Right lobe of liver (tissue), 4 donors: ENCODE results near the gene SYNRG.

Source experiments
- POLR2A ChIP-seq: fragments of 450-650 bp; IDR thresholded peaks from one replicate; pipeline ENCODE4 v1.6.1; 2017; ENCODE audit warnings: antibody characterized with exemption, mild to moderate bottlenecking
- TF ChIP-seq, protein P1 (sequence below), 4 donors: fragments of 200-600 bp in 3 of 4; fragments of 450-650 bp in 1 of 4; IDR thresholded peaks; one replicate each; pipeline versions ENCODE4 v1.5.1 to v1.8.0; 2016 to 2022; ENCODE audit warnings: antibody characterized with exemption in 4 of 4, mild to moderate bottlenecking in 2 of 4
- donor health status: DM: no; HTN: no; CAD: no.
- donor health status: DM: no; HTN: no; CAD: no.
- donor health status: DM: no; HTN: yes; CAD: no.

DNA sequence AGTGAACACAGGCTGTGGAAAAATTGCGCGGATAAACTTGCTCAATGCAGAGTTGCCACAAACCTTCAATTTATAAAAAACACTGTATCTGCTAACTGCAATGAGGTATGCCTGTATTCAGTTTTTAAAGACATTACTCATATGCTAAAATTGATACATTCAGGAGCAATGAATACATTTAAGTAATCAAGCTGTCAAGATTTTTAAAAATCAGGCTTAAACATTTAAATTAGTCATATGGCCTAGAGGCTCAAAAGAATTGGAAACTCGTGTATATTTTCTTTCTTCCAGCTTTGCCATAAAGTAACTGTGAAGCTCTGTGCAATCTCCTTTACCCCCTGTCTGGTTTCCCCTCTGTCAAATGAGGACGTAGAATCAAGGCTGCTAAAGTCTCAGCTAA lies 4.1 kb downstream of the SYNRG start:
- TF ChIP-seq, protein P1, sequence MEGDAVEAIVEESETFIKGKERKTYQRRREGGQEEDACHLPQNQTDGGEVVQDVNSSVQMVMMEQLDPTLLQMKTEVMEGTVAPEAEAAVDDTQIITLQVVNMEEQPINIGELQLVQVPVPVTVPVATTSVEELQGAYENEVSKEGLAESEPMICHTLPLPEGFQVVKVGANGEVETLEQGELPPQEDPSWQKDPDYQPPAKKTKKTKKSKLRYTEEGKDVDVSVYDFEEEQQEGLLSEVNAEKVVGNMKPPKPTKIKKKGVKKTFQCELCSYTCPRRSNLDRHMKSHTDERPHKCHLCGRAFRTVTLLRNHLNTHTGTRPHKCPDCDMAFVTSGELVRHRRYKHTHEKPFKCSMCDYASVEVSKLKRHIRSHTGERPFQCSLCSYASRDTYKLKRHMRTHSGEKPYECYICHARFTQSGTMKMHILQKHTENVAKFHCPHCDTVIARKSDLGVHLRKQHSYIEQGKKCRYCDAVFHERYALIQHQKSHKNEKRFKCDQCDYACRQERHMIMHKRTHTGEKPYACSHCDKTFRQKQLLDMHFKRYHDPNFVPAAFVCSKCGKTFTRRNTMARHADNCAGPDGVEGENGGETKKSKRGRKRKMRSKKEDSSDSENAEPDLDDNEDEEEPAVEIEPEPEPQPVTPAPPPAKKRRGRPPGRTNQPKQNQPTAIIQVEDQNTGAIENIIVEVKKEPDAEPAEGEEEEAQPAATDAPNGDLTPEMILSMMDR (IDR thresholded peaks at IDR 0.05) = no peak
- no peak for TF ChIP-seq POLR2A
